22Rv1 (cell line): ENCODE measurements around the gene PFKM.
"Not testable (repeated sequence)": the region's sequence is repeated elsewhere in the genome, so short reads cannot be mapped to it uniquely, and the experiment has no call there.

Experiments used
- H3K27ac ChIP-seq: fragments of 450-650 bp; 2 replicates; pipeline ENCODE4 v1.5.1; 2017
- ZFX ChIP-seq: fragments of 450-650 bp; IDR thresholded peaks from 2 replicates; pipeline ENCODE4 v1.6.1; 2017; ENCODE audit warnings: antibody characterized with exemption, borderline replicate concordance
- TF ChIP-seq, protein P1 (sequence below): fragments of 450-650 bp; IDR thresholded peaks from 2 replicates; pipeline ENCODE4 v1.5.1; 2017; ENCODE audit warnings: mild to moderate bottlenecking

PFKM gene

DNA sequence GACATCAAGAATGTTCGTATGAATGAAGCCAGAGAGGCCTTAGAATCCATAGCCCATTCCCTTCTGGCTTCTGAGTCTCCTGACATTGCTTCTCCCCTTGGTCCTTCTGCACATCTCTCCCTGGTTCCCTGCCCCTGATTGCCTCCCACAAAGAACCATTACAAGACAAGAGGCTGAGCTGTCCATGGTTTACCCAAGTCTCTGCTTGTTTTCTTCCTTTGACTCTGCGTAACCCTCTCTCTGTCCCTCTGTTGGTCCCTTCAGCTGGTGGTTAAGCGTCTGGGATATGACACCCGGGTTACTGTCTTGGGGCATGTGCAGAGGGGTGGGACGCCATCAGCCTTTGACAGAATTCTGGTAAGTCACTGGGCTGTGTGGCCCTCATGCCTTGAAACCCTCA lies 15.9 kb downstream of the PFKM start:
- TF ChIP-seq ZFX: no peak
- TF ChIP-seq, protein P1, sequence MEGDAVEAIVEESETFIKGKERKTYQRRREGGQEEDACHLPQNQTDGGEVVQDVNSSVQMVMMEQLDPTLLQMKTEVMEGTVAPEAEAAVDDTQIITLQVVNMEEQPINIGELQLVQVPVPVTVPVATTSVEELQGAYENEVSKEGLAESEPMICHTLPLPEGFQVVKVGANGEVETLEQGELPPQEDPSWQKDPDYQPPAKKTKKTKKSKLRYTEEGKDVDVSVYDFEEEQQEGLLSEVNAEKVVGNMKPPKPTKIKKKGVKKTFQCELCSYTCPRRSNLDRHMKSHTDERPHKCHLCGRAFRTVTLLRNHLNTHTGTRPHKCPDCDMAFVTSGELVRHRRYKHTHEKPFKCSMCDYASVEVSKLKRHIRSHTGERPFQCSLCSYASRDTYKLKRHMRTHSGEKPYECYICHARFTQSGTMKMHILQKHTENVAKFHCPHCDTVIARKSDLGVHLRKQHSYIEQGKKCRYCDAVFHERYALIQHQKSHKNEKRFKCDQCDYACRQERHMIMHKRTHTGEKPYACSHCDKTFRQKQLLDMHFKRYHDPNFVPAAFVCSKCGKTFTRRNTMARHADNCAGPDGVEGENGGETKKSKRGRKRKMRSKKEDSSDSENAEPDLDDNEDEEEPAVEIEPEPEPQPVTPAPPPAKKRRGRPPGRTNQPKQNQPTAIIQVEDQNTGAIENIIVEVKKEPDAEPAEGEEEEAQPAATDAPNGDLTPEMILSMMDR: no peak
- H3K27ac ChIP-seq: no peak overlapping the region

DNA sequence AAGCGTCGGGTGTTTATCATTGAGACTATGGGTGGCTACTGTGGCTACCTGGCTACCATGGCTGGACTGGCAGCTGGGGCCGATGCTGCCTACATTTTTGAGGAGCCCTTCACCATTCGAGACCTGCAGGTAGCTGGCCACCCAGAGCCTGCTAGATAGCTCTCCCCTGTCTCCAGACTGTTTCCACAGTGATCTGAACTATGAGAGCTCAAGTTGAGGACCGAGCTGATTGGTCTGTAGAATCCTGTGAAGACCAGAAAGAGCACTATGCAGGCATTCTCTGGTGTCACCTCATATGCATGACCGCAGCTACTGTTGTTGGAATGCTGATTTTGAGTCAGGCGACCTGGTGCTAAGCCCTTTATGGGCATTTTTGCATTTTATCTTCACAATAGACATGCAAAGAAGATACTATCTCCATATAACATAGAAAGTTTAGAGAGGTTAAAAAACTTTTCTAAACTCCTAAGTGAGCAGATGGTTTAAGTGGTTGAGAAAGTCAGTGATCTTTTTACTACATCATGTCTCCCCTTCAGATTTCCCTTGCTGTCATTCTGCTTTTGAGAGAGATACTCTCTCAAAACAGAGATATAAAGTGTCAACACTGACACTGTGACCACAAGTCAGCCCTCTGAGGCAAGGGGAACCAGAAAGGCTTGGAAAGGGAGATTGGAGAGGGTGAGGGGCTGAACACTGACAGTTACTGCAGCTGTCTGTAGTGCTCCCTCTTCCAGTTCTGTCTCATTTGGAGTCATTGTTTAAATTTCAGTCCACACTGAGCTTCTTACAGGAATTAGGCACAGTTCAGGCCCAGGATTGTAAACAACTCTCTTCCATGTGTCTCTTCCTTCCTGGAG lies 23.9 kb downstream of the PFKM start:
- no peak overlapping the region for H3K27ac ChIP-seq
- TF ChIP-seq ZFX: no peak
- TF ChIP-seq, protein P1: no peak

DNA sequence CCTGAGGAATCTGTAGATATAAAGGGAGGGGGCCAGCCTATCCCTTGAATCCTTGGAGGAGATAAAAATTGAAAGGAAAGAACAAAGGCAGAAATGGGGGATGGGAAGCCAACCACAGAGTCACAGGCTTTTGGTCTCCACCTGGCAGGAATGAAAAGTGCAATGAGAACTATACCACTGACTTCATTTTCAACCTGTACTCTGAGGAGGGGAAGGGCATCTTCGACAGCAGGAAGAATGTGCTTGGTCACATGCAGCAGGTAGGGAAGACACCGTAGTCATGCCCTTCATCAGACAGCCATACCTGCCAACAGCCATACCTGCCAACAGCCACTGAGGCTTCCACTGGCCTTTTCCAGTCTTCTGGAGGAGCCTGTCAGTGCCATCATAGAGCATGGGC lies 24.7 kb downstream of the PFKM start:
- no peak overlapping the region for H3K27ac ChIP-seq
- no peak for TF ChIP-seq ZFX
- TF ChIP-seq, protein P1: no peak

DNA sequence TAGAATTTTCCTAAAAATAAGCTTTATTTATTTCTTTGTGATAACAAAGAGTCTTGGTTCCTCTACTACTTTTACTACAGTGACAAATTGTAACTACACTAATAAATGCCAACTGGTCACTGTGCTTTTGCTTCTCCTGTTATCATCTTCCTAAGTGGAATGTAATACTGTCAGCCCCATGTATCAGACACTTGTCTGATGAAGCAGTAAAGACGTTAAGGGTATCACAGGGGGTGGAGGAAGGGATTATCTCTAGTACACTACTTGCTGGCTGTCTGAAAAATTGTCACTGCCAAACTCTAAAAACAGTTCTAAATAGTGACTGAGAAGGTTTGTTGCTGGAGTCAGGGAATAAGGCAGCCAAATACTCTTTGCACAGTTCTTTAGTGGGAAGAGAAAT lies 26.8 kb downstream of the PFKM start:
- TF ChIP-seq ZFX: no peak
- TF ChIP-seq, protein P1: no peak

DNA sequence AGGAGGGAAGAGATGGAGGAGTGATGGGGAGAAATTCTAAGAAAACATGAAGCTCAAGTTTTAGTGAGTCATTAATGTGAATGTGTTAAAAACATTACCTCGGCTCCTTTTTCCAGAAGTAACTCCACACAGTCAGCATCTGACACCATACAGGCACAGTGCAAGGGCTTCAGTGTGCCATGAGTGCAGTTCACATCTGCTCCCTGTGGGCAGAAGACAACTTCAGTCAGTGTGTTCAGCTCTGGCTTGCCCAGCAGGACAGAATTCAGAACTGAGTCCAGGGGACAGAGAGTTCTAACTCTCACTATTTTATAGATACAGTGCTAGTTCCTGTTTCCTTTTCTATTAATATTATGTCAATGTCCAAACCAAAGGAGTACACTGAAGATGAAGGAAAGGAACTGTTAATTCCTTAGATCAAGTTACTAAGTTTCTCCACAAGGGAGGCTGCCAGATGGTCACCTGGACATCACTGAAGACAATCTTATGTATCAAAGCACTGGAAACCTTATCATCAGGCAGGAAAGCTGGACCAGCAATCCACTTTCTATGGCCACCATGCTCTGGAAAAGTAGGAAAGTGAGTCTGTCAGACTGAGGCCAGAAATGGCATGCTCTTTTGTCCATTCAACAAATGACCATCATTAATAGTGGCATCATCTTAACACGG lies 32.1 kb downstream of the PFKM start:
- TF ChIP-seq ZFX: no peak
- TF ChIP-seq, protein P1: no peak
- no peak overlapping the region for H3K27ac ChIP-seq

More for the DNA sequence above, 26.8 kb downstream of the PFKM start:
- no peak overlapping the region for H3K27ac ChIP-seq

DNA sequence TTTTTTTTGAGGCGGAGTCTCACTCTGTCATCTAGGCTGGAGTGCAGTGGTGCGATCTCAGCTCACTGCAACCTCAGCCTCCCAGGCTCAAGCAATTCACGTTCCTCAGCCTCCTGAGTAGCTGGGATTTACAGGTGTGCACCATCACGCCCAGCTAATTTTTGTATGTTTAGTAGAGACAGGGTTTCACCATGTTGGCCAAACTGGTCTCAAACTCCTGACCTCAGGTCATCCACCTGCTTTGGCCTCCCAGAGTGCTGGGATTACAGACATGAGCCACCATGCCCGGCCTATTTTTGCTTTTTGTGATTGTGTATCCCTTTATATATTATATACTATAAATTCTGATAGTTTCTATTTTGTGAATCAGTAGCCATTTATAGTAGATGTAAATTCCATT lies 36.6 kb downstream of the PFKM start:
- not testable (repeated sequence) for H3K27ac ChIP-seq

DNA sequence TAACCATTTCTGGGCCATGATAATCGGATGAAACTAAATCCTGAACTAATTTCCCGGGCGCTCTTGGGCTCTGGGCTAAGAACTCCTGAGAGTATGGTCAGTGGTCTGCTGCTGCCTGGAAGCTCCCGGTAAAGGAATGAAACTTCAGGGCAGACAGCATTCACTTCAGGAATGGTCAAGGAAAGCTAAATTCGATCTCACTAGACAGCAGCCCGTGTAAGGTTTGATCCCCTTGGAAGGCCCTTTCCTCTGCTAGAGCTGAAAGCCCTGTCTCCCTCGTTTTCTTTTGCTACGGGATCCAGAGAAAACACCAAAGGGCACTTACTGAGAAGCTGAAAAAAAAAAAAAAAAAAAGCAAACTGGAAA lies 37.5 kb downstream of the PFKM start:
- H3K27ac ChIP-seq: peak overlapping the region; percentile 78
- TF ChIP-seq, protein P1: no peak
- no peak for TF ChIP-seq ZFX
